ENCODE results near the gene OR6C65.
"Not testable (repeated sequence)": the region's sequence is repeated elsewhere in the genome, so short reads cannot be mapped to it uniquely, and the experiment has no call there.

- TF ChIP-seq EZH2phosphoT487 (IDR thresholded peaks at IDR 0.05; ENCODE audit: insufficient read depth, low read depth); EZH2 (IDR thresholded peaks at IDR 0.05; ENCODE audit: insufficient read depth, poor library complexity, severe bottlenecking): not testable (repeated sequence)
Measured at GRCh38 chr12:55355338-55355737, 45.0 kb upstream of the OR6C65 start.
